SIG-M5 treated with dmso at 0.1 percent for 504 hours (cell line): Measurements from ENCODE around the gene UBR3.
A peak's percentile ranks its signal among the peaks of the same experiment; 100 is the strongest.
"Not testable (repeated sequence)": the region's sequence is repeated elsewhere in the genome, so short reads cannot be mapped to it uniquely, and the experiment has no call there.

Source experiments
- DNase-seq: peaks from one replicate; lab custom pipeline; 2025; ENCODE audit not compliant: unreplicated experiment; lab: John Stamatoyannopoulos, UW

UBR3 gene

DNA sequence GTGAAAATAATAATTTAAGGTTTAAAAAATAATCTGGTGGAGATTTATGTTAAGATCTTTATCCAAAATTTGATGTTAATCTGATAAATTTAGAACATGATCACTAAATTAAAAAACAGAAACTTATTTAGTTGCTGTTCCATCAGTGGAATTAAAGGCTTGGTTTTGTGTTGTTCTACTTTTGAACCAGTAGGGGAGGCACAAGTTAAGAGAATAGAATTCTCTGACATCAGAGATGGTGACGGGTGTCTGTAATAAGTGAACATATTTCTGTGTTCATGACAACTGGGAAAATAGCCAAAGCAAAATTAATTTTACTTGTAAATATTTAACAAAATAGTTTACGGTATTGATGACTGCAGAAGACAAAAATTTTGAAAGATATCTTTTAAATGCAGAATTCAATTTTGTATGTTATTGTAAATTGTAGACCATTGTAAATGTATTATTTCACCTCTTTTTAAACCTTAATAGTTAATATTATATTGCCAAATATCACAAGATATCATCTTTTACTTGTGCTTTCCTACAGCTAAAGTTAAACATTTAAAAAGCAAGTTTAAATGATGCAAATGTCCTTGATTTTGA lies 106.0 kb downstream of the UBR3 start:
- DNase-seq = peak; percentile 54

DNA sequence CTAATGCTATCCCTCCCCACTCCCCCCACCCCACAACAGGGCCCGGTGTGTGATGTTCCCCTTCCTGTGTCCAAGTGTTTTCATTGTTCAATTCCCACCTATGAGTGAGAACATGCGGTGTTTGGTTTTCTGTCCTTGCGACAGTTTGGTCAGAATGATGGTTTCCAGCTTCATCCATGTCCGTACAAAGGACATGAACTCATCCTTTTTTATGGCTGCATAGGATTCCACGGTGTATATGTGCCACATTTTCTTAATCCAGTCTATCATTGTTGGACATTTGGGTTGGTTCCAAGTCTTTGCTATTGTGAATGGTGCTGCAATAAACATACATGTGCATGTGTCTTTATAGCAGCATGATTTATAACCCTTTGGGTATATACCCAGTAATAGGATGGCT lies 109.4 kb downstream of the UBR3 start:
- not testable (repeated sequence) for DNase-seq

DNA sequence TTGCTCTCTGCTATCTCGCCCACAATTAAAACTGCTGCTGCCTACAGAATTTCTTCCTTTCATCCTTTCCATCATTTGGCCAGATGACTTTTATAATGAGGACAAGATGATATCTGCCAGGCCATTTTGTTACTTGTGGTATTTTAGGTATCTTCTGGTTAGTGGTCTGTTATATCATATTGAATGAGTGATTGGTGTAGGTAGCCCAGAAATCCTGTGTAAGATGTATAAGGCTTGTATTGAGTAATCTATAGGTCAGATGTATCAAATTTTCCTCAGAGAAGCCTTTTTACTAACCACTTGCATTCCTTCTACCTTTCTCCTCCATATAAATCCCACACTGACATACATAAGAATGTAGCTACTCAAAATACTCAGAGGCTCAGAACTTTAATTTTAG lies 118.3 kb downstream of the UBR3 start:
- DNase-seq = no peak

DNA sequence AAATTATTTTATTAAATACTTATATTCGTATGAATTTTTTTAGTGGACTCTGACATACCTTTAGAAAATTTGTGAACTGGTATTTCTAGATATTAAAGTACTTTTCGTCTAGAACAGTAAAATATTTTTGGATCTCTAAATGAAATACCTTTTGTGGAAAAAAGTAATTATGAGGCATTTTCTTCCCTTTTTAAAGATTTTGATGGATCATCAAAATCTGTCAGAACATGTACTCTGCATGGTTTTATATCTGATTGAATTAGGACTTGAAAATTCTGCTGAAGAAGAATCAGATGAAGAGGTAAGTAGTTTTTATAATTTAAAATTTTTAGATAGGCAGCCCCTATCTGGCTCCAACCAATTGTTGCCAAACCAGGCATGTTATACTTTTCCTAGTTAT lies 118.8 kb downstream of the UBR3 start:
- DNase-seq = no peak

DNA sequence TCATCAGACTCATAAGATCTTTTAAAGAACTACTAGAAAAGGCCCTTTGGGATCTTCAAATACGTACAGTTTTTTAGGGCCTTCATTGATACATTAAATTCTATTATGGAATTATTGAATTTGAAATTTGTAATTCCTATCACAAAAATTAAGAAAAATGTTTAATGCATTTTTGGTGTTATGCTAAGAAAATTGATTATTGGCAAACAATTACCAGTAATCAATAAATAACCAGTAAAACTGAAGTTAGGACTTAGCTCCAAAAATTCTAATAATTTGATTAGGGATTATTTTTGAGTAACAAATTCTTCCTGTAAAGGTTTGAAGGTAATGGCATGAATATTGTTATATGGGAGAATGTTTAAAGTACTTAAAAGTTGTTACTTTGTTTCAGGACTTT lies 119.3 kb downstream of the UBR3 start:
- no peak for DNase-seq

DNA sequence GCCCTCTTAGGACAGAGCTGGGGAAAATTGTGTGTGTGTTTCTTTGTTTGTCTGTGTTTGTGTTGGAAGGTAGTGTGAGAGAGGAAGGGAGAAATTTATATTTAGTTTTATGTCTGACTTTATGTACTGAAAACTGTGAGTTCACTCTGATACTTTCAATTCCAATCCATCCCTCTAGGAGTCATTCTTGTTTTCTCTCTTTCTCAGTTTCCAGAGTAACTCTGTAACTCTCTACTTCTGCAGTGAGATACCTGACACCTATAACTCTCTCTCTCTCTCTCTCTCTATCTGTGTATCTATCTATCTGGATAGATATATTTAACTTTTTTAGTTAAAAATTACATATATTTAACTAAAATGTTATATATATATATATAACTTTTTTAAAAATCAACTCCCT lies 128.7 kb downstream of the UBR3 start:
- DNase-seq = no peak

DNA sequence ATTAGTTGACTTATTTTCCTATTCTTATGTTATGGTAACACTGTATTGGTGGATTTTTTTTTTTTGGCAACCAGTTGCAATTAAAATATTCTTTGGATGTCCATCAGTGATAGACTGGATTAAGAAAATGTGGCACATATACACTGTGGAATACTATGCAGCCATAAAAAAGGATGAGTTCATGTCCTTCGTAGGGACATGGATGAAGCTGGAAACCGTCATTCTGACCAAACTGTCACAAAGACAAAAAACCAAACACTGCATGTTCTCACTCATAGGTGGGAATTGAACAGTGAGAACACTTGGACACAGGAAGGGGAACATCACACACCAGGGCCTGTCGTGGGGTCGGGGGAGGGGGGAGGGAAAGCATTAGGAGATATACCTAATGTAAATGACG lies 130.0 kb downstream of the UBR3 start:
- not testable (repeated sequence) for DNase-seq

DNA sequence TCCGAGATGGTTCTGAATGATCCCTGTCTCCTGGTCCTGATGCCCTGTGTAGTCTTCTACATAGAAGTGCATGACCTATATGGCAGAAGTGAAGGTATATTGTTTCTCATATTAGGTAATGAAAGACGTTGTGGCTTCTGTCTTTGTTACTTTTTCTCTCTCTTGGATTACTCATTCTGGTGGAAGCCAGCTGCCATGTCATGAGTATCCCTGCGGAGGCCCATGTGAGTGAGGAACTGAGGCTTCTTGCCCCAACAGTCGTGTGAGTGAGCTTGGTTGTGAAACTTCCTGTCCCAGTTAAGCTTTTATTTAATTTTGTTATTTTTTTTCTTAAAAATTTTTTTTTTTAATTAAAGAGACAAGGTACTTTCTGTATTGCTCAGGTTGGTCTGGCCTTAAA lies 134.7 kb downstream of the UBR3 start:
- DNase-seq = peak; percentile 66

DNA sequence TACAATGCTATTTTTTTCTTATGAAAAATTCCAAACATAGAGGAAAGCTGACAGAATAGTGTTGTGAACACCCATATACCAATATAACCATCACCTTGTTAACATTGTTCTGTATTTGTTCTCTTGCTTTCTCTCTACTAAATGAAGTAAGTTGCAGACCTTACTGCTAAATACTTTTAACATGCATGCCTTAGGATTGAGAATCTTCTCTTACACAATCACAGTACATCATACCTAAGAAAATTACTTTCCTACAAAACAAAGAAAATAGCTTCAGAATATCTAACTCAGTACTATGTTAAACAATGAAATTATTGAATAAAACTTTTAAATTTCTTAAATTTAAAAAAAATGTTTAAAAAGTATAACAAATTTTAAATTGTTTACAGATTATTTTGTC lies 136.5 kb downstream of the UBR3 start:
- no peak for DNase-seq

DNA sequence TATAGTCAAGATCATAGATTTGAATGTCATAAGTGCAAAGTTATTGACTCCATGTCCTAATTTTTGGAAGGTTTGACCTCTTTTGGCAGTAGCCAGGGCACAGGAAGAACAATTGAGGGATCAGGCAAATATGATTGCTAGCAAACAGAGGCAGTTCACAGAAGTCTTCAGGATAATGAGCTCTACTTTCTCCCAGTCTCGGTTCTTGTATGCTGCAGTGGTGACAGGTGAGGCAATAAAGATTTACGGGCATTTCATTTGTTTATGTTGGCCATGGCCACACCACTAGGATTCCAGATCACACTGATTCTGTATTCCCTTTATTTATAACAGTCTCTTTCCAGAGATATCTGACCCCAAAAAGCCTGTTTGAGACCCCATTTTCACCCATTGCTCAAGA lies 137.5 kb downstream of the UBR3 start:
- DNase-seq = no peak

DNA sequence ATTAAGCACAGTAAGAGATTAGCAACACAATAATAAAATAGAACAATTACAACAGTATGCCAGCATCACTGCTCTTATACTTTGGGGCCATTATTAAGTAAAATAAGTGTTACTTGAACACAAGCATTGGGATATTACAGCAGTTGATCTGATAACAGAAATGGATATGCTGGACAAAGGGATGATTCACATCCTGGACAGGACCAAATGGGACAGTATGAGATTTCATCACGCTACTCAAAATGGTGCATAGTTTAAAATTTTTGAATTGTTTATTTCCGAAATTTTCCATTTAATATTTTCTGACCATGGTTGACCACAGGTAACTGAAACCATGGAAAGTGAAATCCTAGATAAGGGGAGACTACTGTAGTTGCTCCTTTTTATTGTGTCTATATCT lies 138.2 kb downstream of the UBR3 start:
- DNase-seq = no peak

DNA sequence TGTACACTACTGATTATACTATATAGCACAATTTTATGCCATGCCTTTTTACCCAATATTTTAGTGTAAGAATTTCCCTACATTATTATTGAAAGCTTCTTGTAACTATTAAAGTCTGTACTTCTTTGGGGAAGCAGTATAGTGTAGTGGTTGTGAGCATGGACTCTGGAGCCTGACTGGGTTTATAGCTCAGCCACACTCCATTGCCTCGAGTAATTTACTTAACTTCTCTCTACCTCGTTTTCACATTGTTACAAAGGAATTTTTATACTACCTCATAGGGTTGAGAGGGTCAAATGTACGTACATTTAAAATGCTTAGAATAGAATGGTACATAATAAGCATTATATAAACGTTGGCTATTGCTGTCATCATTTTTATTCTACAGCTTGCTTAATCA lies 139.2 kb downstream of the UBR3 start:
- no peak for DNase-seq

DNA sequence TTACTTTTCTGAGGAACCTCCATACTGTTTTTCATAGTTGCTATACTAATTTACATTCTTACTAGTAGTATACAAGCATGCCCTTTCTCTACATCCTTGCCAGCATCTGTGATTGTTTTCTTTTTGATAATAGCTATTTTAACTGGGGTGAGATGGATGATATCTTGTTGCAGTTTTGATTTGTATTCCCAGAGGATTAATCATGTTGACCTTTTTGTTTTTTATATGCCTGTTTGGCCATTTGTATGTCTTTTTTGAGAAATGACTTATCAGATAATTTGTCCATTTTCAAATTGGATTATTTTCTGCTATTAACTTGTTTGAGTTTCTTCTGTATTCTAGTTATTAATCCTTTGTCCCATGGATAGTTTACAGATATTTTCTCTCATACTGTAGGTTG lies 141.5 kb downstream of the UBR3 start:
- no peak for DNase-seq

DNA sequence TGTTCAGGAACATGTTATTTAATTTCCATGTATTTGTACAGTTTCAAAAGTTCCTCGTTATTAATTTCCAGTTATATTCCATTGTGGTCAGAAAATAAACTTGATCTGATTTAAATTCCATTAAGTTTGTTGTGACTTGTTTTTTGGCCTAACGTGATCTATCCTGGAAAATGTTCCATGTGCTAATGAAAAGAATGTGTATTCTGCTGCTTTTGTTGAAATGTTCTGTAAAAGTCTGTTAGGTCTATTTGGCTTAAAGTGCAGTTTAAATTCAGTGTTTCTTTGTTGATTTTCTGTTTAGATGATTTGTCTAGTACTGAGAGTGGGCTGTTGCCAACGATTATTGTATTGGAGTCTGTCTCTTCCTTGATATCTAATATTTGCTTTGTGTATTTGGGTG lies 148.0 kb downstream of the UBR3 start:
- DNase-seq = no peak

DNA sequence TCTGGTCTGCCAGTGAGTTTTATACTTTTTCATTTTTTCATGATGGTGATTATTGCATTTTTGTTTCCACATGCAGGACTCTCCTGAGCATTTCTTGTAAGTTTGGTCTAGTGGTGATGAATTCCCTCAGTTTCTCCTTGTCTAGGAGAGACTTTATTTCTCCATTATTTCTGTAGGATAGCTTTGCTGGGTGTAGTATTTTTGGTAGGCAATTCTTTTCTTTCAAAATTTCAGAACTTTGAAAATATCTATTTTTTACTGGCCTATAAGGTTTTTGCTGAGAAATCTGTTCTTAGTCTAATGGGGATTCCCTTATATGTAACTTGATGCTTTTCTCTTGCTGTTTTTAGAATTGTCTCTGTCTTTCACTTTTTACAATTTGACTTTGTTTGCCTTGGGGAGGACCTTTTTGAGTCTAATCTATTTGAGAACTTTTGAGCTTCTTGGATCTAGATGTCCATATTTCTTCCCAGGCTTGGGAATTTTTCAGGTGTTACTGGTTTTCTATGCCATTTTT lies 149.1 kb downstream of the UBR3 start:
- no peak for DNase-seq

DNA sequence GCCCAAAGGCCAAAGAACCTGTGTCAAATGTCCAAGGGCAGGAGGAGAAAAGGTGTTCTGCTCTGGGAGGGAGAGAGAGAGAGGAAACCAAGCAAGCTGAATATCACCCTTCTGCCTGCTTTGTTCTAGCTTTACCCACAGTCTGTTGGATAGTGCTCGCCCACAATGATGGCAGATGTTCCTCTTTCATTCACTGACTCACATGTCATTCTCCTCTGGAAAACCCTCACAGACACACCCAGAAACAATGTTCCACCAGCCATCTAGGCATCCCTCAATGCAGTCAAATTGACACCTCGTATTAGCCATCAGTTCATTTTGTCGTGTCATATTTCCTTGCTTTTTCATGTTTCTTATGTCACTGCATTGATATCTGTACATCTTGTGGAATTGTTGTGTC lies 150.3 kb downstream of the UBR3 start:
- DNase-seq = peak; percentile 31

DNA sequence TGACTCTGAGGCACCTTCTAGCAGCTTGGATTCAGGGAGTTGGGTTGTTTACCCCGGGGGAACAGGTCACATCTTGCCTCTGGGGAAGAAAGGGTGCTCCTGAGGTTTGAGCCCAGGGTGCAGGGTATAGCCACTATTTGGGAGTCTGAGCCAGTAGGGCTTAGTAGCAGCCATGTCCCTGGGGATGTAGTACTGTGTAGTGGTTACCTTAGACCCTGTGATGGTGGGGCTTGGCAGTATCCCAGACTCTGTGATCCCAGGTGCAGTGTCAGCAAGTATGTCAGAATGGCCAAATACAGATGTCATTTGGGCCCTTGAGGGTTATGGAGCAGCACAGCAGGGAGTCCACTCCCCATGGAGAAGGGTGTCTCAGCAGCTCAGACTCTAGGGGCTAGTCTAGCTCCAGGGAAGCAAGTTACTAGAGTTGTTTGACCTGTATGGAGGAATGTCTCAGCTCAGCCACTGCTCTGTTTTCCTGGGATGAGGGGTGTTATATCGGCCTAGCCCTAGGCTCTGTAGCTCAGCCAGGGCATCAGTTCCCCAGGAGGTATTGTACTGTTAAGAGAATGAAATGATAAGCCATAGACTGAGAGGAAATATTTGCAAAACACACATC lies 151.3 kb downstream of the UBR3 start:
- no peak for DNase-seq

DNA sequence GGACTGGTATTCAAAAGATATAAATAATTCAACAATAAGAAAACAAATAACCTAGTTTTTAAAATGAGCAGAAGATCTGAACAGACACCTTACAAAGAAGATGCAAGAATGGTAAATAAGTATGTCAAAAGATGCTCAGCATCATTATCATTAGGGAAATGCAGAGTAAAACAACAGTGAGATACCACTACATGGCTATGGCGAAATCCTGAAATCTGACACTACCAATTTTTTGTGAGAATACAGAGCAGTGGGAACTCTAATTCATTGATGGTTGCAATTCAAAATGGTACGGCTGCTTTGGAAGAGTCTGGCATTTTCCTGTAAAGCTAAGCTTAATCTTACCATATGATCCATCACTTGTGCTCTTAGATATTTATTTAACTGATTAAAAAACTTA lies 151.8 kb downstream of the UBR3 start:
- no peak for DNase-seq

DNA sequence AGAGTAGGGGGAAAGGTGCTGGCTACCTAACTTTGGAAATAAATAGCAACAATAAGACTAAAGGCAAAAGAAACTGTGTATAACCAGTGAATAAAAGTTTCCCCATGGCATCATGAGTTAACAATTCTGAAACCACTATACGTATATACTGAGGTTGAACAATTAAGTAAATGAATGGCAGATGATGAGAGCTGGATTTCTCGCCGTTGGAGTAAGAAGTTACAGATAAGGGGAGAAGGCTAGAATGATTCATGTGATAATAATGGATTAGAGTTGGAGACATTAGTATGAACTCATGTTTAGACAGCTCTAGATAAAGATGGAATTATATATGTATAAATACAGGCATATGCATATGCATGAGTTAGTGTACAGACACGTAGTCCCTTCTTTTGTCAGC lies 152.7 kb downstream of the UBR3 start:
- no peak for DNase-seq

DNA sequence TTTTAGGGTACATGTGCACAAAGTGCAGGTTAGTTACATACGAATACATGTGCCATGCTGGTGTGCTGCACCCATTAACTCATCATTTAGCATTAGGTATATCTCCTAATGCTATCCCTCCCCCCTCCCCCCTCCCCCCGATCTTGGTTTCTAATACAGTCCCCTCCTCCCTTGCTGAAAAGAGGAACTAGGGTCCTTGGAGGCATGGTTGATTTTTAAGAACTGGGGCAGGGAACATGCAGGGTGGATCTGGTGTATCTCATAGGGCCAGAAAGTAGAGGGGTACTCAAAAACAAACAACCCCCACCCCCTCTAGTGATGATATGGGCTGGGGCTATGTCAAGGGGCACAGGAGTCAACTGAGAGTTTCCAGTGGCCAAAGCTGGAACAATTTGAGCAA lies 153.4 kb downstream of the UBR3 start:
- DNase-seq = no peak

DNA sequence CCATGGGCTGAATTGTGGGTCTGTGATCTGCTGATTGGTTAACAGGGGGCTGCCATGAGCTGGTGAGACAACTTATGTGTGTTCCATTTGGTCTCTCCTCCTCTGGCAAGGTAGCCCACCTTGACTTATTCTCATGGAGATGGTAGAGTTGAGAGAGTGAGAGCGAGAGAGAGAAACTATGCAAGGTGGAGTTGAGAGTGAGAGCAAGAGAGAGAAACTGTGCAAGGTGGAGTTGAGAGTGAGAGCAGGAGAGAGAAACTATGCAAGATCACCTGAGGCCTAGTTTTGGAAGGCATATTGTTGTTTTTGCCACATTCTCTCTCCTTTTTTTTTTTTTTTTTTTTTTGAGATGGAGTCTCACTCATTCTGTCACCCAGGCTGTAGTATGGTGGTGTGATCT lies 155.7 kb downstream of the UBR3 start:
- no peak for DNase-seq

DNA sequence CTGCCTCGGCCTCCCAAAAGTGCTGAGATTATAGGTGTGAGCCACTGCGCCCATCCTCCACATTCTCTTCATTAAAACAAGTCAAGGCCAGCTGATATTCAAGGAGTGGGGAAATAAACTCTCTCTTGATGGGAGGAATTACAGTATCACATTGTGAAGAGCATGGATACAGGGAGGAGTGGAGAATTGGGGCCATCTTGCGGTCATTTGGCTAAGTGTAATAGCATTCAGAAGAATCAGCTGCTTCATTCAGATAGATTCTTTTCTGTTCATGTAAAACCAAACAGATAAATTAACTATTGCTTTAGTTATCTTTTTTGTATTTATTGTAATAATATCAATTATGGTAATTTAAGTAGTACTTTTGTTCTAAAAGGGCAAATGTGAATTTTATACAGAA lies 156.3 kb downstream of the UBR3 start:
- no peak for DNase-seq

DNA sequence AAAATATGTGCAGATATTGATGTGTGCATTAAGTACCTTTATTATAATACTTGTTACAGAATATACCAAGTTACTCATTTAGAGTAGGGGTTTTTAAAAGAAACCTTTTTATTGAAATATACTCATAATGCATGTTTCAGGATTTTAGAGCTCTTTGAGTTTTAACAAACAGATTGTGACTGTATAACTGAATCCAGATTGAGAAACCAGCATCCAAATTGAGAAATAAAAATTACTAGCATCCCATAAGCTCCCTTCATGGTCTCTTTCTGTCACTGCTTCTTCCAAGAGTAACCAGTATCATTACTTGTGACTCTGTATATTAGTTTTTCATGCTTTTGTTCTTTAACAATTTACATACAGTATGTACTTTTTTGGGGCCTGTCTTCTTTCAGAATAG lies 156.9 kb downstream of the UBR3 start:
- no peak for DNase-seq
